IMR-90 (cell line): ENCODE data around the gene RPS24. TPM values are rescaled to one million over a fixed set of nuclear protein-coding genes. Genes with fewer than 3 reads are reported as not detected.

Experiments used
- ATAC-seq: fragments of 200-7000 bp; cut with Tn5 transposase; 2 replicates; pipeline ENCODE4 v1.9.1; 2020; ENCODE audit warnings: low read depth, mild to moderate bottlenecking, moderate library complexity
- BruUV-seq: library from RNA; stranded (reverse); fragments of 400-500 nt; replicated peaks from 2 replicates; lab custom pipeline; 2021; lab: Mats Ljungman, UMichigan
- CTCF ChIA-PET: fragments of 300-600 bp; formaldehyde crosslinking; extraction: SDS; loops from one replicate; lab custom pipeline; 2021; ENCODE audit warnings: antibody characterized with exemption; lab: Yijun Ruan, JAX
- POLR2A ChIA-PET: fragments of 300-600 bp; sonication (Branson Sonifier 250); formaldehyde crosslinking; loops from one replicate; lab custom pipeline; 2022; ENCODE audit warnings: antibody characterized with exemption; ENCODE audit not compliant: unreplicated experiment; lab: Charles Lee
- DNase-seq: peaks from one replicate; pipeline ENCODE4 v3.0.0; 2013
- H2AFZ ChIP-seq: replicated peaks from 2 replicates; pipeline ENCODE3; 2013; ENCODE audit warnings: low read length, mild to moderate bottlenecking; ENCODE audit not compliant: poor library complexity
- H2AK5ac ChIP-seq: 2 replicates; pipeline ENCODE4 v1.6.1; 2013; ENCODE audit warnings: low read depth, low read length, inconsistent platforms
- H2AK9ac ChIP-seq: replicated peaks from 2 replicates; pipeline ENCODE3; 2013; ENCODE audit warnings: mild to moderate bottlenecking, low read depth, low read length, moderate library complexity; ENCODE audit not compliant: poor library complexity
- H2BK120ac ChIP-seq: 2 replicates; pipeline ENCODE4 v1.6.1; 2013; ENCODE audit warnings: low read depth, low read length, inconsistent platforms
- H2BK15ac ChIP-seq: 3 replicates; pipeline ENCODE4 v1.6.1; 2013; ENCODE audit warnings: low read depth, low read length, inconsistent platforms
- H2BK20ac ChIP-seq: 2 replicates; pipeline ENCODE4 v1.6.1; 2013; ENCODE audit warnings: low read depth, mild to moderate bottlenecking, inconsistent platforms, low read length, moderate library complexity
- H2BK5ac ChIP-seq: 2 replicates; pipeline ENCODE4 v1.6.1; 2013; ENCODE audit warnings: mild to moderate bottlenecking, low read depth, low read length, inconsistent platforms; ENCODE audit not compliant: poor library complexity, severe bottlenecking
- H3K14ac ChIP-seq: replicated peaks from 2 replicates; pipeline ENCODE4 v1.6.1; 2013; ENCODE audit warnings: low read depth, low read length, inconsistent platforms
- H3K18ac ChIP-seq: 2 replicates; pipeline ENCODE4 v1.6.1; 2013; ENCODE audit warnings: low read depth, low read length, control low read depth
- H3K23ac ChIP-seq: 2 replicates; pipeline ENCODE4 v1.6.1; 2013; ENCODE audit warnings: low read depth, low read length, inconsistent platforms
- H3K27ac ChIP-seq: 2 replicates; pipeline ENCODE4 v1.5.1; 2013; ENCODE audit warnings: mild to moderate bottlenecking, control low read depth, low read length; ENCODE audit not compliant: insufficient read depth
- H3K27me3 ChIP-seq: 2 replicates; pipeline ENCODE4 v1.6.1; 2013; ENCODE audit warnings: low read length; ENCODE audit not compliant: control insufficient read depth, insufficient read depth
- H3K36me3 ChIP-seq: 2 replicates; pipeline ENCODE4 v1.6.1; 2013; ENCODE audit warnings: low read length, mixed read lengths; ENCODE audit not compliant: control insufficient read depth, insufficient read depth
- H3K4ac ChIP-seq: 2 replicates; pipeline ENCODE4 v1.6.1; 2013; ENCODE audit warnings: low read depth, low read length, inconsistent platforms
- H3K4me1 ChIP-seq: 2 replicates; pipeline ENCODE4 v1.6.1; 2013; ENCODE audit warnings: low read length, mixed read lengths; ENCODE audit not compliant: control insufficient read depth, insufficient read depth
- H3K4me2 ChIP-seq: 2 replicates; pipeline ENCODE4 v1.6.1; 2013; ENCODE audit warnings: low read depth, mild to moderate bottlenecking, control low read depth, low read length, moderate library complexity
- H3K4me3 ChIP-seq: 2 replicates; pipeline ENCODE4 v1.5.1; 2013; ENCODE audit warnings: low read depth, mild to moderate bottlenecking, control low read depth, low read length, moderate library complexity; ENCODE audit not compliant: insufficient read depth
- H3K56ac ChIP-seq: 2 replicates; pipeline ENCODE4 v1.6.1; 2013; ENCODE audit warnings: low read length, inconsistent platforms; ENCODE audit not compliant: insufficient read depth; ENCODE audit errors: extremely low read depth
- H3K79me1 ChIP-seq, 2 experiments: 2 replicates each; pipeline ENCODE4 v1.6.1; 2013; ENCODE audit warnings: low read length in 2 of 2, inconsistent platforms in 1 of 2, low read depth in 1 of 2
- H3K9ac ChIP-seq: 2 replicates; pipeline ENCODE4 v1.6.1; 2013; ENCODE audit warnings: low read depth, low read length, control low read depth
- H3K9me1 ChIP-seq: 2 replicates; pipeline ENCODE4 v1.6.1; 2013; ENCODE audit warnings: low read length, inconsistent platforms; ENCODE audit not compliant: insufficient read depth
- H3K9me3 ChIP-seq: 2 replicates; pipeline ENCODE4 v1.6.1; 2013; ENCODE audit warnings: low read length; ENCODE audit not compliant: control insufficient read depth, insufficient read depth
- H4K20me1 ChIP-seq: 2 replicates; pipeline ENCODE4 v1.6.1; 2013; ENCODE audit warnings: low read length, inconsistent platforms; ENCODE audit not compliant: insufficient read depth
- H4K5ac ChIP-seq: 2 replicates; pipeline ENCODE4 v1.6.1; 2013; ENCODE audit warnings: mild to moderate bottlenecking, low read depth, low read length, control low read depth
- H4K8ac ChIP-seq, 2 experiments: 2 replicates each; pipeline ENCODE4 v1.6.1; 2013; ENCODE audit warnings: low read depth in 2 of 2, low read length in 2 of 2, control low read depth in 1 of 2, inconsistent platforms in 1 of 2
- H4K91ac ChIP-seq: 2 replicates; pipeline ENCODE4 v1.6.1; 2013; ENCODE audit warnings: low read depth, low read length, inconsistent platforms; ENCODE audit not compliant: insufficient read depth
- CEBPB ChIP-seq: IDR thresholded peaks from 2 replicates; pipeline ENCODE4 v1.6.1; 2012; ENCODE audit warnings: low read depth, low read length, improper control_type of control experiment
- CHD1 ChIP-seq: IDR thresholded peaks from 2 replicates; pipeline ENCODE4 v1.6.1; 2012; ENCODE audit warnings: low read depth, low read length, improper control_type of control experiment
- FOS ChIP-seq: fragments of 150-350 bp; IDR thresholded peaks from 2 replicates; pipeline ENCODE4 v1.6.1; 2016; ENCODE audit warnings: low read depth, low read length
- MAZ ChIP-seq: IDR thresholded peaks from 2 replicates; pipeline ENCODE4 v1.6.1; 2012; ENCODE audit warnings: low read depth, mild to moderate bottlenecking, low read length, improper control_type of control experiment, moderate library complexity, borderline replicate concordance
- MXI1 ChIP-seq: IDR thresholded peaks from 2 replicates; pipeline ENCODE4 v1.6.1; 2012; ENCODE audit warnings: low read depth, mild to moderate bottlenecking, low read length, moderate library complexity, borderline replicate concordance
- USF2 ChIP-seq: fragments of 150-350 bp; IDR thresholded peaks from 2 replicates; pipeline ENCODE4 v1.6.1; 2017; ENCODE audit warnings: mild to moderate bottlenecking, antibody characterized with exemption, low read length, low read depth
- WGBS, 2 experiments: methylation state at CpG; one replicate each; pipeline versions ENCODE4 v1.1.5 to v1.1.7; 2013; ENCODE audit warnings: missing lambda C conversion rate in 2 of 2; ENCODE audit not compliant: insufficient read length in 1 of 2; ENCODE audit errors: extremely low coverage in 2 of 2; 5-methylcytosine and 5-hydroxymethylcytosine counted together
- dilution Hi-C: fragments of 300-500 bp; cut with HindIII; formaldehyde crosslinking; loops from one replicate; pipeline ENCODE4 v1.14.3; 2018; ENCODE audit warnings: low sequenced_read_pairs; ENCODE audit not compliant: unreplicated experiment
- in situ Hi-C: fragments of 300-500 bp; cut with MboI; formaldehyde crosslinking; loops from 3 replicates; pipeline ENCODE4 v1.14.3; 2019; ENCODE audit warnings: low sequenced_read_pairs, inconsistent platforms, mixed read lengths
- intact Hi-C: fragments of 100-400 bp; cut with micrococcal nuclease; formaldehyde crosslinking; loops from 2 replicates; pipeline ENCODE4 v1.10.0; 2022
- polyA plus RNA-seq, 3 experiments: library from polyadenylated mRNA; depleted of rRNA; stranded (reverse); fragments of >200 nt; gene quantifications; 2 replicates each; pipeline ENCODE4 v1.2.3, GENCODE V29; 2012; ENCODE audit warnings: low replicate concordance in 1 of 3
- total RNA-seq: library from RNA; depleted of rRNA; stranded (reverse); fragments of >200 nt; gene quantifications from 2 replicates; pipeline ENCODE4 v1.2.3, GENCODE V29; 2012
- TF ChIP-seq, protein P1 (sequence below): conservative IDR thresholded peaks from 2 replicates; pipeline ENCODE4 v1.5.1; 2012; ENCODE audit warnings: mild to moderate bottlenecking, low read depth, low read length, improper control_type of control experiment

Gene RPS24
- total and polyA plus RNA-seq, 2 of the 4 experiments (the other 2 are of a cell fraction): 1,664 to 4,721 TPM

DNA sequence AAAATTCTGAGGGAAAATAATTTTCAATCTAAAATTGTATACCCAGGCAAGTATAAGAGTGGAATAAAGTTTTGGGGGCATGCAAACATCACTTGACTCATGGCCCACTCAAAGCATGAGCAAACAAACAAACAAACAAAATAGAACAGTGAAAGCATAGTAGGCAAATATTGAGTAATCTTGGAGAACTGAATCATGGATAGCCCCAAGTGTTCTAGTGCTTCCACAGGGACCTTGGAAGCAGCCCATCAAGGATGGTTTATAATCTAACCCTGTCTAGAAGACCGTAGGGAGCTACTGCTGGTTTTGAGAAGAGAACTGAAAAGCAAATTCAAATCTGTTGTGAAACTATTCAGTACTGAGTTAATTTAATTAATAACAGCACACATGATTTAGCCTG, 26.5 kb upstream of the RPS24 start:
- H3K23ac ChIP-seq: no peak overlapping the region
- CTCF ChIA-PET: no interaction called here

More for the DNA sequence above, 26.5 kb upstream of the RPS24 start:
- in situ Hi-C loops: no loop called here
- no peak for TF ChIP-seq USF2
- no peak for TF ChIP-seq MXI1
- TF ChIP-seq FOS: no peak
- TF ChIP-seq CHD1: no peak
- TF ChIP-seq MAZ: no peak
- TF ChIP-seq, protein P1, sequence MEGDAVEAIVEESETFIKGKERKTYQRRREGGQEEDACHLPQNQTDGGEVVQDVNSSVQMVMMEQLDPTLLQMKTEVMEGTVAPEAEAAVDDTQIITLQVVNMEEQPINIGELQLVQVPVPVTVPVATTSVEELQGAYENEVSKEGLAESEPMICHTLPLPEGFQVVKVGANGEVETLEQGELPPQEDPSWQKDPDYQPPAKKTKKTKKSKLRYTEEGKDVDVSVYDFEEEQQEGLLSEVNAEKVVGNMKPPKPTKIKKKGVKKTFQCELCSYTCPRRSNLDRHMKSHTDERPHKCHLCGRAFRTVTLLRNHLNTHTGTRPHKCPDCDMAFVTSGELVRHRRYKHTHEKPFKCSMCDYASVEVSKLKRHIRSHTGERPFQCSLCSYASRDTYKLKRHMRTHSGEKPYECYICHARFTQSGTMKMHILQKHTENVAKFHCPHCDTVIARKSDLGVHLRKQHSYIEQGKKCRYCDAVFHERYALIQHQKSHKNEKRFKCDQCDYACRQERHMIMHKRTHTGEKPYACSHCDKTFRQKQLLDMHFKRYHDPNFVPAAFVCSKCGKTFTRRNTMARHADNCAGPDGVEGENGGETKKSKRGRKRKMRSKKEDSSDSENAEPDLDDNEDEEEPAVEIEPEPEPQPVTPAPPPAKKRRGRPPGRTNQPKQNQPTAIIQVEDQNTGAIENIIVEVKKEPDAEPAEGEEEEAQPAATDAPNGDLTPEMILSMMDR: no peak
- no peak for TF ChIP-seq CEBPB
- H3K4me3 ChIP-seq: no peak overlapping the region
- H2BK120ac ChIP-seq: no peak overlapping the region
- no CpG with 5 or more reads among the region's 1 CpG for WGBS, 2 experiments
- H3K9ac ChIP-seq: no peak overlapping the region
- H3K27ac ChIP-seq: no peak overlapping the region
- no peak for ATAC-seq
- no peak overlapping the region for H2BK5ac ChIP-seq
- H3K4ac ChIP-seq: no peak overlapping the region
- H3K56ac ChIP-seq: no peak overlapping the region
- no peak overlapping the region for H4K91ac ChIP-seq
- dilution Hi-C loops: no loop called here
- H2AK5ac ChIP-seq: no peak overlapping the region
- H3K4me2 ChIP-seq: no peak overlapping the region
- no peaks in the 10 kb centered on the region for H4K20me1 ChIP-seq
- no peak overlapping the region for H4K5ac ChIP-seq
- H3K9me1 ChIP-seq: 0 out of 2 replicates have a peak, but pooled peaks cover 3% of the 10 kb centered on the region
- no peak for DNase-seq
- no peaks in the 10 kb centered on the region for H3K27me3 ChIP-seq
- H2AFZ ChIP-seq: no peak overlapping the region
- no peak overlapping the region for H2BK15ac ChIP-seq
- H3K9me3 ChIP-seq: no peaks in the 10 kb centered on the region
- no peak overlapping the region for H3K14ac ChIP-seq
- POLR2A ChIA-PET: no interaction called here
- H2AK9ac ChIP-seq: no peak overlapping the region
- H4K8ac ChIP-seq: no peak overlapping the region
- H3K36me3 ChIP-seq: peaks cover 58% of the 10 kb centered on the region
- H3K4me1 ChIP-seq: no peaks in the 10 kb centered on the region
- no TSS peak for BruUV-seq
- no peak overlapping the region for H3K18ac ChIP-seq
- H3K79me1 ChIP-seq: peaks cover 0 to 11% of the 10 kb centered on the region in 2 experiments; a peak in 2 of 4 replicates
- H2BK20ac ChIP-seq: no peak overlapping the region
- intact Hi-C loops: no loop called here
